ENCODE results near the gene ENPP3.

DNA sequence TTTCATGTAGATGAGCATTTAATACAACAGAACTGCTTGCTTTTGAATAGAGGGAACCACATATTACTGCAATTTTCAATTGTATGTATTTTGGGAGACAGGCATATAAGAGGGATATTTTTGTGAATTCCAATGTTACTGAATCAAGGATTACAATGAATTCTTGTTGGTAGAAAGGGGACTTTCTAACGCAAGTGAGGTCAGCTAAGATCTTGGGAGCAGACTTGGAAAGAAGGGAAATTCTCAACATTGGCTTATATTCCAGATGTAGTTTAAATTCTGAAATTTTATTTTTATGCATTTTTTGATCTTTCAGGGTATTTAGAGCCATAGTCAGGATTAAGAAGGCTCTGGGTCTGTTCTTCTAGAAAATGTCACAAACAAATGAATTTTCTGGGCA lies 117.0 kb downstream of the ENPP3 start:
- TF ChIP-seq, protein P1, sequence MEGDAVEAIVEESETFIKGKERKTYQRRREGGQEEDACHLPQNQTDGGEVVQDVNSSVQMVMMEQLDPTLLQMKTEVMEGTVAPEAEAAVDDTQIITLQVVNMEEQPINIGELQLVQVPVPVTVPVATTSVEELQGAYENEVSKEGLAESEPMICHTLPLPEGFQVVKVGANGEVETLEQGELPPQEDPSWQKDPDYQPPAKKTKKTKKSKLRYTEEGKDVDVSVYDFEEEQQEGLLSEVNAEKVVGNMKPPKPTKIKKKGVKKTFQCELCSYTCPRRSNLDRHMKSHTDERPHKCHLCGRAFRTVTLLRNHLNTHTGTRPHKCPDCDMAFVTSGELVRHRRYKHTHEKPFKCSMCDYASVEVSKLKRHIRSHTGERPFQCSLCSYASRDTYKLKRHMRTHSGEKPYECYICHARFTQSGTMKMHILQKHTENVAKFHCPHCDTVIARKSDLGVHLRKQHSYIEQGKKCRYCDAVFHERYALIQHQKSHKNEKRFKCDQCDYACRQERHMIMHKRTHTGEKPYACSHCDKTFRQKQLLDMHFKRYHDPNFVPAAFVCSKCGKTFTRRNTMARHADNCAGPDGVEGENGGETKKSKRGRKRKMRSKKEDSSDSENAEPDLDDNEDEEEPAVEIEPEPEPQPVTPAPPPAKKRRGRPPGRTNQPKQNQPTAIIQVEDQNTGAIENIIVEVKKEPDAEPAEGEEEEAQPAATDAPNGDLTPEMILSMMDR (IDR thresholded peaks at IDR 0.05; ENCODE audit: poor library complexity): no peak
- TF ChIP-seq EZH2 (IDR thresholded peaks at IDR 0.05; ENCODE audit: borderline replicate concordance) (no peak), EZH2phosphoT487 (IDR thresholded peaks at IDR 0.05; ENCODE audit: low read depth, severe bottlenecking, unreplicated experiment) (no peak)

Data from hepatocyte (in vitro differentiated cells).